HEK293T (cell line): ENCODE measurements around the gene SLC25A26.

Source experiments
- CTCF ChIA-PET: fragments of 350-600 bp; formaldehyde crosslinking; extraction: SDS; loops from one replicate; lab custom pipeline; 2021; ENCODE audit warnings: antibody characterized with exemption, inconsistent platforms; lab: Yijun Ruan, JAX
- POLR2A ChIA-PET: fragments of 350-600 bp; formaldehyde crosslinking; extraction: SDS; loops from one replicate; lab custom pipeline; 2020; ENCODE audit warnings: antibody characterized with exemption, inconsistent platforms; lab: Yijun Ruan, JAX
- DNase-seq: peaks from one replicate; pipeline ENCODE4 v3.0.0; 2012; ENCODE audit warnings: mixed read lengths; ENCODE audit errors: extremely low spot score
- ARNT ChIP-seq: fragments of 450-650 bp; IDR thresholded peaks from 2 replicates; pipeline ENCODE4 v1.6.1; 2017; ENCODE audit warnings: mild to moderate bottlenecking
- BHLHE40 ChIP-seq: fragments of 450-650 bp; IDR thresholded peaks from 2 replicates; pipeline ENCODE4 v1.6.1; 2016; ENCODE audit warnings: mild to moderate bottlenecking, moderate library complexity, borderline replicate concordance
- CTBP1 ChIP-seq: fragments of 450-650 bp; IDR thresholded peaks from 2 replicates; pipeline ENCODE4 v1.6.1; 2016; ENCODE audit warnings: borderline replicate concordance
- ELF4 ChIP-seq: fragments of 450-650 bp; IDR thresholded peaks from 2 replicates; pipeline ENCODE4 v1.6.1; 2017; ENCODE audit warnings: antibody characterized with exemption
- FOXA1 ChIP-seq: fragments of 450-650 bp; IDR thresholded peaks from 2 replicates; pipeline ENCODE4 v1.6.1; 2016; ENCODE audit warnings: mild to moderate bottlenecking
- FOXK2 ChIP-seq: fragments of 450-650 bp; IDR thresholded peaks from 2 replicates; pipeline ENCODE4 v1.6.1; 2016; ENCODE audit warnings: mild to moderate bottlenecking
- FOXM1 ChIP-seq: fragments of 450-650 bp; IDR thresholded peaks from 2 replicates; pipeline ENCODE4 v1.6.1; 2017; ENCODE audit warnings: mild to moderate bottlenecking, borderline replicate concordance
- HDGF ChIP-seq: fragments of 450-650 bp; IDR thresholded peaks from 2 replicates; pipeline ENCODE4 v1.6.1; 2017; ENCODE audit warnings: antibody characterized with exemption, borderline replicate concordance
- L3MBTL2 ChIP-seq: fragments of 450-650 bp; conservative IDR thresholded peaks from 2 replicates; pipeline ENCODE4 v1.6.1; 2016; ENCODE audit warnings: mild to moderate bottlenecking
- LEF1 ChIP-seq: fragments of 450-650 bp; IDR thresholded peaks from 2 replicates; pipeline ENCODE4 v1.6.1; 2017; ENCODE audit warnings: mild to moderate bottlenecking, borderline replicate concordance
- NFRKB ChIP-seq: fragments of 450-650 bp; IDR thresholded peaks from 2 replicates; pipeline ENCODE4 v1.6.1; 2016; ENCODE audit warnings: mild to moderate bottlenecking, moderate library complexity
- PKNOX1 ChIP-seq: fragments of 450-650 bp; IDR thresholded peaks from 2 replicates; pipeline ENCODE4 v1.6.1; 2016
- SP1 ChIP-seq: fragments of 450-650 bp; IDR thresholded peaks from 2 replicates; pipeline ENCODE4 v1.6.1; 2017
- SUZ12 ChIP-seq: fragments of 450-650 bp; IDR thresholded peaks from 2 replicates; pipeline ENCODE4 v1.6.1; 2016; ENCODE audit warnings: mild to moderate bottlenecking
- TARDBP ChIP-seq: fragments of 450-650 bp; IDR thresholded peaks from 2 replicates; pipeline ENCODE4 v1.6.1; 2016
- ZNF384 ChIP-seq: fragments of 450-650 bp; IDR thresholded peaks from 2 replicates; pipeline ENCODE4 v1.6.1; 2016

The SLC25A26 gene

DNA sequence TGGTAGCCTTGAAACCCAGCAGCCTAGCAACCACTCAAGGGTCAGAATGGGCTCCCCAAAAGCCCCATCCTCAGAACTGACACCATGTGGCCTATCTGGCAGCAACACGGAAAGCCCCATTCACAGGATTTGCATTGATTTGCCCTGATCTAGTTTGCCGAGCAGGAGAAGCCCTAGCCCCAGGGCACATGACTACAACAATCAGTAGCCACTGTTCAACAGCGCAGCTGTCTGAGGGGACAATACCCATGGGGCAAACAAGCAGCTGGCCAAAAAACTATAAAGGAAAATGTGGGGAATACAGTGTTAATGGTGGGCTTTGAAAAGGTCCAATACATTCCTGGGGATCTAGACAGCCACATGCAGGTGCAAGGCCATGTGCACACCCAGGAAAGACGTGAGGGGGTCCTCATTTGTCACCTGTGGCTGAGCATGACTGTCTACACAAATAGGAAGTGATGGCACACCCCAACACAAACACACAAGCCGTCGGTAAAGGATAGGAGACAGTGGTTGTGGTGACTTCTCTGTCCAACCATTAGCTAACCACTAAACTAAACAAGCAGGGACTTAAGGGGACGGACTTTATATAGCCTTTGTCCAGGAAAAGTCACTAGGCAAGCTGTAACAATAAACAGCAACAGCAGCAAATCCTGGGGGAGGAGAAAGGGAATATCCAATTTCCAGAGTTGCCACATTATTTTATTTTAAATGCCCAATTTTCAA is 166.3 kb downstream of the SLC25A26 start:
- ChIA-PET POLR2A (no interaction called here), CTCF (interaction anchor here (0.5 kb wide), 1 partner anchor 9 kb away, joined by 3 read pairs; no protein-coding TSS in a partner anchor)
- DNase-seq = no peak

GRCh38 chr3:66390013-66390412 is 169.2 kb downstream of the SLC25A26 start:
- POLR2A ChIA-PET = no interaction called here
- CTCF ChIA-PET = no interaction called here
- no peak for DNase-seq
- TF ChIP-seq SP1 (no peak), ZNF384 (no peak), L3MBTL2 (no peak), BHLHE40 (no peak), ELF4 (no peak), LEF1 (no peak), CTBP1 (no peak)

More for the DNA sequence above, 166.3 kb downstream of the SLC25A26 start:
- TF ChIP-seq CTBP1 (no peak), FOXA1 (no peak), TARDBP (no peak), NFRKB (no peak), ARNT (no peak), L3MBTL2 (no peak), ZNF384 (no peak), SUZ12 (no peak), LEF1 (no peak), PKNOX1 (no peak), FOXK2 (no peak), HDGF (no peak), SP1 (no peak), FOXM1 (no peak)

DNA sequence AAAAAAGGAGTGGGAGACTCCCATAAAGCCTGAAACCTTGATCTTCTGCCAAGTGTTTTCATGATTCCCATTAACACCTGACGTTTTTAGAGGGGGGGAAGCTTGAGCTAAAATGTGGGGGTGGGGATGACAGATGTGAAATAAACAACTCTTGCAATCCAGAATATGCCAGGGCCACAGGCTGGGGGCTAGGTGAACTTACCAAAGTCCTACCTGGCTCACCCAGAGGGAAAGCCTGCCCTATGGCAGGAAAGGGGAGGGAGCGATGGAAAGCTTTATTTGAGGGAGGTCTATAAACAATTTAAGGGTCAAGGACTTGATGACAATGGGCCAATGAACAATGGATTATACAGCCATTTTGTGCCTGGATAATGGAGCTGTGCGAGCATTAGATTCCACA is 171.7 kb downstream of the SLC25A26 start:
- CTCF ChIA-PET = no interaction called here
- DNase-seq = no peak
- TF ChIP-seq SUZ12 (no peak), HDGF (no peak), FOXA1 (no peak), ELF4 (no peak), FOXK2 (no peak), LEF1 (no peak), BHLHE40 (no peak), NFRKB (no peak), L3MBTL2 (no peak), SP1 (no peak), ZNF384 (no peak)
- POLR2A ChIA-PET = no interaction called here

DNA sequence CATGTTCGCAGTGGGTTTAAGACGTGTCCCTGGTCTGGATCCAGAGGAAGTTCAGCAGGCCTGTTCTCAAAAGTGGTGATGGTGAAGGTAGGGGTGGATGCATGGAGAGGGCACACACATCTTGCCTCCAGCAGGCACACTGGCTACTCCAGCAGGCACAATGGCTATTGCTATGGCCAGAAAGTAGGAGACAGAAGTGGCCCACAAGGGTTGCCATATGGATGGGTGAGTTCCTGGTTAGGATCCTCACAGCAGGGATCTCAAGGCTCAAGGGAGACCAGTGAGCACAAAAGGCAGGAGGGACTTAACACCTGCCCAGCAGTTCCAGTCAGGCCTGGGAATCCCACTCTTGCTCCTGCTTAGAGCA is 172.1 kb downstream of the SLC25A26 start:
- DNase-seq = no peak
- no peak for TF ChIP-seq BHLHE40
- TF ChIP-seq ELF4 = no peak
- TF ChIP-seq PKNOX1 = no peak
- POLR2A ChIA-PET = no interaction called here
- CTCF ChIA-PET = no interaction called here

- no peak for DNase-seq
- POLR2A ChIA-PET = no interaction called here
- no peak for TF ChIP-seq FOXK2
- CTCF ChIA-PET = interaction anchor here (0.9 to 1.7 kb wide), 3 partner anchors 11 to 15 kb away, joined by 3 to 7 read pairs (median 6); no protein-coding TSS in a partner anchor
Measured at GRCh38 chr3:66393333-66394005, 172.7 kb downstream of the SLC25A26 start.

DNA sequence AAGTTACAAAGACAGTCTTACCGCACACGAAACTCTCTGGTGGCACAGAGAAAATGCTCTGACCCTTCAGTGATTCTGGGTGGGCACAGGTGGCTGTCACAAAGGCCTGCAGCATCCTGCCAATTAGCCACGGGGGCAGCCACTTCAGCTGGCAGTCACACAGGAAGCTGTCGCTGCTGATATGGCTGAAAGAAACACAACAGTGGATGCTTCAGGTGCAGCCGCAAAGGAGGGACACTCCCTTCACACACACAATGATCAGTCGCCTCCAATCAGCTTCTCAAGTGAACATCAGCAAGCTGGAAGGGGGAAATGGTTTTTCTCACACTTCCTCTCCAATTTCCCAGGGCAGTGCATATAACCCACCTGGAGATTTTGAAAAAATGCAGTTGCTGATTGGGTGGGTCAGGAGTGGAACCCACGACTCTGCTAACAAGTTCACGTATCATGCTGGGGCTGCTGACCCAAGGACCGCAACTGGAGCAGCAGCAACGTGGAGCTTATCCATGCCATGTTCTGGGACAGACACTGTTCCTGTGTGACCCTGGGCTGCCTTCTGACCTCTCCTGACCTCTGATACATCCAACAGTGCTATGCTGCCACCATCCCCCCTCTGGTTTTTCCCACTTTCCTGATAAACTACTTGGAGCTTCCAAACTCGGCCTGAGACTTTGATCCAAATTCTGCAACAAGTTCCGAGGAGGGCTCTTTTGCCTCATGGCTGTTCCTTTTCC is 173.4 kb downstream of the SLC25A26 start:
- ChIA-PET CTCF (interaction anchor here (0.9 to 1.7 kb wide), 3 partner anchors 10 to 16 kb away, joined by 3 to 7 read pairs (median 6); no protein-coding TSS in a partner anchor), POLR2A (no interaction called here)
- TF ChIP-seq ELF4 (no peak), L3MBTL2 (no peak), CTBP1 (no peak), HDGF (no peak)
- DNase-seq = no peak

DNA sequence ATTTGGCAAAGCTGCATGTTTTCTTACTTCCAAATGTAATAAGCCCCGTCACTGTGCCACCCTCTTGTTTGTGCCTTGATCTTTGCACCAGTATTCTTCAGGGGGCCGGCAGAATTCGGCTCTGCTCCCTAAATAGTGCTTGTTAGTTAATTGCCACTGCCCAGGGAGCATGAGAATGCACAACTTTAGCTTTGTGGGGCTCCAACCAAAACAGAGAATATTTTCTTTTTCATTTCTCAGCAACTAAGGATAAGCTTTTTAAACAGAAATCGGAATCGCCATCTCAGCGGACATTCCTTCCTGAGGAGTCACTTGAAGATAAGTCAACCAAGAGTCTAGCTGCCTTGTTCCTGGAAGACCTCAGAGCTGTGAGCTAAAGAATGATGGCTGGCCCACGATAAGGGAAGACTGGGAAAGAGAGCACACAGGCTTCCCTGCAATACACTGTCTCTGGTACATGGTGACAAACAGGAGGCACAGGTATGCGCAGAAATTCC is 174.0 kb downstream of the SLC25A26 start:
- CTCF ChIA-PET = interaction anchor here (1.7 kb wide), 2 partner anchors 13 to 17 kb away, joined by 6 to 7 read pairs; no protein-coding TSS in a partner anchor
- DNase-seq = no peak
- POLR2A ChIA-PET = no interaction called here
- TF ChIP-seq FOXA1 (no peak), SUZ12 (no peak), LEF1 (no peak), CTBP1 (no peak), ZNF384 (no peak), ARNT (no peak), SP1 (no peak), HDGF (no peak), FOXK2 (no peak), NFRKB (no peak), FOXM1 (no peak), L3MBTL2 (no peak), PKNOX1 (no peak), TARDBP (no peak), BHLHE40 (no peak), ELF4 (no peak)
